IPS DF 4.7 (cell line): ENCODE data around the gene CHCHD6.

ENCODE experiments used
- DNase-seq: peaks from one replicate; pipeline ENCODE4 v3.0.0-alpha.2; 2013; ENCODE audit warnings: low spot score; ENCODE audit errors: extremely low read depth

Gene CHCHD6

DNA sequence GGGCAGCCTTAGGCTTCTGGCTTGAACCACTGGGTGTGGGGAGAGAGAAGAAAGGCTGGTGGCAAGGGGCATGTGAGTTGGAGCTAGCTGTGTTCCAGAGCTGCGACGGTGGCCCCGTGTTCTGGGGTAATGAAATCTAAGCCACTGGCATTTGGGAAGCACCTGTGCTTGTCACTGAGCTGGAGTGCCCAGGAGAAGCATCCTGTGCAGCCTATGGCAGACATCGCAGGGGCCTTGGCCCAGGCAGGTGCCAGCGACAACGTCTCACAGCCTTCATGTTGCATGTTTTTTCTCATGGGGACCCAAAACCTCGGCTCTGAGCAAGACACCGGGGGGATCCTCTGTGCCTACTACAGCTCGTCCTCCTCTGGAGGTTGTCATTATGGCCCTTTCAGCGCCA lies 187.8 kb downstream of the CHCHD6 start:
- no peak for DNase-seq

DNA sequence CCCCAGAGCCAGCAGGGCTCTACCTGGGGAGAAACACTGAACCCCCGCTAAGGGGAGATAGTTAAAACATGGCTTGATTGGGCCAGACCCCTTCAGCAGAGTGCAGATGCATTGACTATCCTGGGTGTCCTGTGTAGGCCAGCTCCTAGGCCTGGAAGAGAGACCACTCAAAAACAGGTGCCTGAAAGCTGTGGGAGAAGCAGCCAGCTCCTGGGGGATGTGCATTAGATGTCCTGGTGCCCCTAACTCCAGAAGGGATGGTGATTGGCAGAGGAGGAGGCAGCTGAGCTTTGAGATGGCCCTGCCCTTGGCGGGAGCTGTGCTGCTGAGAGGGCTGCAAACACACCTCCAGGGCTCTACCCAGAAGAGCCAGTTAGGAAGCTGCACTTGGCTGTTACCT lies 189.6 kb downstream of the CHCHD6 start:
- DNase-seq: no peak

DNA sequence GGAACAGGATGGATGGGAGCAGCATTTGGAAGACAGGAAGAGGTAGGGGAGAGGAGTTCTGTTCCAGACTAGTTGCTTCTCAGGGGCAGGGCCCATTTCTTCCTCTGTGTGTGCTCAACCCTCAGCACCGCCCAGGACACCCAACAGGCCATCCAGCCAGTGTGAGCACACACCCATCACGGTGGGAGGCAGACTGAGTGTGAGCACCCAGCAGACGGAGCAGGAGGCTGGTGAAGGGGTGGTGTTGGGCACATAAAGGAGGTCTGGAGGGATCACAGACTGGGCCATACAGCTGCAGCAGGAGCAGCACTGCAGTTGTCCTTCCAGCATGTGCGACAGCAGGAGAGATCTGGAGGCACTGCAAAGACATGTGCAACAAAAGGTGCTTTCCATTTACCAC lies 190.4 kb downstream of the CHCHD6 start:
- DNase-seq: no peak

DNA sequence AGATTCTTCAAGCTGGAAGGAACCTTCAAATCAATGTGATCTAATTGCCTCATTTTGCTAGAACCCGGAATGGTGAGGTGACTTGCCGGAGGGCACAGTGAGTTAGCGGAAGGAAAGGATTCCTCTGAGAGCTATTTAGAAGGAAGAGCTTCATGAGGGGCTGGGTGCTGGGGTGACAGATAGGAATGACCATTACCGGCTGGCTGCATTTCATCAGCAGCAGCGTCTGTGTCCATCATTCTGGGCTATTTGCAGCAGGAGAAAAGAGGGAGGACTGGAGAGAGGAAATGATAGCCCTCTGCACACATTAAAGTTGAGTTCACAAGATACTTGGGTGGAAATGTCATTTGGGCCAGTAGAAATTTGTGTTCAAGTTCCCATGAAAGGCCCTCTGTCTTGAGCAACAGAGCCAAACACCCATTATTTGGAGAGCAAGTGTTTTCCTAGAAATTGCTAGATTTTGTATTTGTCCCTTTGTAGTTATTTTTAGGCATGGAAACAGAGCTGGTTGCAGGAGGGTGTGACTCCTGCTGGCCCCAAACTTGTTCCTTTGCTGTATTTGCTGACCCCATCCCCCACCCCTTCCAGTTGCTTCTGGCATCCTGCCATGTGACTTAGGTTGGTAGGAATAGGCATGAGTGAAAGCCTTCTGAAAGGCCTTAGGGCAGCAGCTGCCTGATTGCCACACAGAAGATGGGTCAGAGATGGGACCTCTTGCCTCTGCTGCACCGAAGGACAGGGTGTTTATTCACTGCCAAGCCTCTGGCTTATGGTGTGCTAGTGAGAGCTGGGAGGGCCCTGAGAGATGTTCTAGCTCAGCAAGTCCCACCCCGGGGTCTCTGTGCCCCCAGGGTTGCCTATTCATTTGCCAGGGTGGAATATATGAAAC lies 191.4 kb downstream of the CHCHD6 start:
- DNase-seq: no peak

DNA sequence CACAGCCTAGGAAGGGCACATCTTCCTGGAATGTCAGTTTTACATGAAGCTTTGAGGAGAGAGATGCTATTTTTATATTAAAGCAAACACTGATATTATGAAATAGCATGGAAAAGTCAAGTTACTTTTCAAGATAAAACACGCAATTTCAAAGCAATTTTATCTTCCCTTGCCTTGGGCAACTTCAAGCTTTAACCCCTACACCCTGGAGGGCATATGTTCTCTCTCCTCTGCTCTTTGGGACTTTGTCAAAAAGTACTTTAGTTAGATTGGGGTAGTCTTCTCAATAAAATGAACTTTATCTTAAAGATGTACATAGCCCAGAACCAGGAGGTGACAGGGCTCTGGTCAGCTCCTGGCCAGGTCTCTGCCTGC lies 192.0 kb downstream of the CHCHD6 start:
- DNase-seq: no peak

DNA sequence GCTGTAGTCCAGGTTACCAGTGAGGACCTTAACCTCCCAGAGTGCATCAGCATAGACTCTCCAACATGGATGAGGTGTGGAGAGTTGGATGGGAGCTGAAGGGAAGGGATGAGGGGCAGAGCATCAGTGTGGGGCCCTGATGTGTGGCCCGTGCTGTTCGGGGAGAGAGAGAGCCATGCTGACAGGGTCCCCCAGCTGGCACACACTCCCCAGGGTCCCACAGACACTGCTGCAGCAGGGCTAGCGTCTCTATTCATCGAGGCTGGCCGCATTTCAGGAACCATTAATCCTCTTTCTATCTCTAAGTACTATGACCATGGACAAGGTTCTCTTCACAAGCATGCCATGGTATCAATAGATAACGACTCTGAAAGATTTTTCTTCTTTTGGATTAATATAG lies 192.9 kb downstream of the CHCHD6 start:
- no peak for DNase-seq

DNA sequence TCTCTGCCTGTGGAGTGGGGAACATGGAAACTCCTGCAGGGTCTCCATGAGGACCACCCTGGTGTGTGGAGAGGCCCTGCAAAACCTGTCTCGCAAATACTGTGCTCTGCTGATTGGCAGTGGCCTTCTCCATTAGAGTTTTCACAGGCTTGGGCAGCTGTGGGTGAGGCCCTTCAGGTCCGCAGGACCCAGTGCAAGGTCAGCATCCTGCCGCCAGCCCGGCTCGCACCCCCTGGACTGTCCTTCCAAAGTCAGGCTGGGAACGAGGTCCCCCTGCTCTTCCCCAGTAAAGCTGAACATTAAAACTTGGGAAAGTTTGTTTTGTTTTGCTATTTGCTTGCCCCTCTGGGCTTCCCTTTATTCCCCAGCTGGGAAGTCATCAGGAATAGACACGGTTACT lies 193.9 kb downstream of the CHCHD6 start:
- no peak for DNase-seq

DNA sequence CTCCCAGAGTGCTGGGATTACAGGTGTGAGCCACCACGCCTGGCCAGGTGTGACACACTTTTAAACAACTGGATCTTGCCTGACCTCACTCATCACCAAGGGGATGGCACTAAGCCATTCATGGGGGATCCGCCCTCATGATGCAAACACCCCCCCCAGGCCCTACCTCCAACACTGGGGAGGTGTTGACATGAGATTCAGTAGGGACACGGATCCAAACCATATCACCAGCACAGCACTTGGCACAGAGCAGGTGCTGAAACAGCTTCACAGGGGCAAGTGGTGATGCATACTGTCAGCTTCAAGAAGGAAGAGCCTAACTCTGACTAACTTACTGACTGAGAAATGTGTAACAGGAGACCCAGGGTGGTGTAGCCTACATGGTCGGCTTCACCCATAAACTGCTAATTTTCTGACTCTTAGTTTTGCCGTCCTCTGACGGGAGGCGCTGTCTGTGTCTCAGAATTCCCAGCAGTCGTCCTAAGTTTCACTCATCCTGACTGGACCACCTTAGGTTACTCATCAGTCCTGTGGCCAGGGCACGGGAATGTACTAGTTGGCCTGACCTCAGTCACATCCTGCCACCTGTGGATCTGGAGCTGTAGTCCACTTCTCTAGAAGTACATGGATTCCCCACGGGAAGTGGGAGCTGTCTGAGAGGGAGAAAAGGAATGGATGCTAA lies 197.0 kb downstream of the CHCHD6 start:
- DNase-seq: no peak

DNA sequence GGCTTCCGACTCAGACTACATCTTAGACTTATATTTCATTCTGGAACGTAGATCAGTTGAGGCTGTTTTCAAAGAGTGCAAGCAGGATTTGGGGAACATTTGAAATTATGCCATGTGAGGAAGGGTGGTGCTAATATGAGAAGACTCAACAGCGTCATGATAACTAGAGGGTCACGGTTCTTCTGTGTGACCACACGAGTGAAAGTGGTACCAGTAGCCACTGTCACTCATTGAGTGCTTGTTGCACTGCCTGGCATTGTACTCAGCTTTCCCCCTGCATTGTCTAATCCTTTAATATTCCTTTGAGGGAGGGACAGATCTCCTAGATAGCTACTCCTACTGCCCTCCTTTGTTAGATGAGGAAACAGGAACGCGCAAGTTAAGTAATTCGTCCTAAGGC lies 197.6 kb downstream of the CHCHD6 start:
- no peak for DNase-seq

DNA sequence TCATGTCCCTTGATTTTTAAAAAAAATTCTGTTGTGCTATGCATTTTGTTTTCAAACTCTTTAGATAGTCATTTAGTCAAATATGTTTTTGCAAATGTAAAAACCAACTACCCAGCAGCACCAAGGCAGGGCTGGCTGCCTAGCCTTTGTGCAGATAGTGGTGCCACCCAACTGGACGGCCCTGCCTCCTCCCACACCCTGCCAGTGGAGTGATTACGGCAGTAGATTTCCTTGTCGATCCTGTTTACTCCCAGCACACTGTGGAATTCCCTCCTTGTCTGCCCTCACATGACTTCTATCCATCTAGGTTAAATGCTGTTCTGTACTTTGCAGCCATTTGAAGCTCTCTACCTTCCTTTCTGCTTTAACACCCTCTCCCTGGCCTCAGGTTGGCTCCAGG lies 199.5 kb downstream of the CHCHD6 start:
- DNase-seq: no peak

DNA sequence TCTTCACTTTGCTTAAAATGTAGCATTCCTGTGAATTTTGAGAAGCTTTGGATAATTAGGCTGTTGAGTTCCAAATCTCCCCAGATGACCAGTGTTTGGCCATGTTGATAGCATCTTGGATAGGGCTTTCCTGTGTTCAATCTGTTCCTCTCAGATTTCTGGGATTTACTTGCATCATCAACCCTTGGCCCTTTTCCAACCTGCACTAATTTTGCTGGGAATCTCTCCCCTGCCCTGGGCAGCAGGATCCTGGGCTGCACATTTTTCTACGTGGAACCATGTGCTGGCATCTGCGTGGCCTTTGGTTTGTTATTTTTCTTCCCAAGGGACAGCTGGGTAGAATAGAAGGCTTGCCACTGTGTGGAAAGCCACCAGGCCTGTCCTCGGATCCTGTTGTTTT lies 203.5 kb downstream of the CHCHD6 start:
- DNase-seq: no peak

DNA sequence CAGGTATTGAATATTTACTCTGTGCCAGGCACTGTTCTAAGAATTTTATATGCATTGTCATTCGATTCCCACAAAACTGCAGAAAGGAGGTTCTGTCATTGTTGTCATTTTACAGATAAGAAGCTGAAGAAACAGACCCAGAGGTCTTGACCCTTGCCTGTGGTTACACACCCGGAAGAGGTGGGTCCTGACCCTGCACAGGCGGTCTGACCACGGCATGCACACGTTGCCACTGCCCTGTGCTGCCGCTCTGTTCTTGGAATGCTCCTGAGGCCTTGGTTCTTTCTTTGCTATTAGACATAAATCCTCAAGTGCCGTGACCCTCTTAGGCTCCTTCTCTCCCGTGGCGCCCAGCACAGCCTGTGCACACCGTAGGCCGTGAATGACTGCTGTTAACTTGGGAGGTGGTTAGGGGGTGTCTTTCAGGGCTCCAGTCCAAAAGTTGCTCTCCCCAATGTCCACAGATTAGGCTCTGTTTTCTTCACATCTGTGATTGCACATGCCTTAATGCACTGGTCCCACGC lies 204.8 kb downstream of the CHCHD6 start:
- no peak for DNase-seq

DNA sequence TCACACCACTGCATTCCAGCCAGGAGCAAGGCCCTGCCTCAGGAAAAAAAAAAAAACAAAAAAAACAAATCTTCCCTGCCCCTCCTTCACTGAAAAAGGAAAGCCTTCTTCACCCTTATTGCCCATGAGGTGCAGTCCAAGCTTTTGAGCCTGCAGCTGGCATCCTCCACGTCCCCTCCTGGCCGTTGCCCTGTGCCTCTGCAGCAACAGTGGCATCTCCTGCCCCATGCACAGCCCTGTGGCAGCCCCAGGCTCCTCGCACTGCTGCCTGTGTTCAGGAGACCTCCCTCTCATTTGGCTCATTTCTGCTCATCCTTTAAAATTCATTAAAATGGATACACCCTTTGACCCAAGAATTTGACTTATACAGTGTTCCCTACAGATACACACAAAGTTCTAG lies 206.2 kb downstream of the CHCHD6 start:
- no peak for DNase-seq

DNA sequence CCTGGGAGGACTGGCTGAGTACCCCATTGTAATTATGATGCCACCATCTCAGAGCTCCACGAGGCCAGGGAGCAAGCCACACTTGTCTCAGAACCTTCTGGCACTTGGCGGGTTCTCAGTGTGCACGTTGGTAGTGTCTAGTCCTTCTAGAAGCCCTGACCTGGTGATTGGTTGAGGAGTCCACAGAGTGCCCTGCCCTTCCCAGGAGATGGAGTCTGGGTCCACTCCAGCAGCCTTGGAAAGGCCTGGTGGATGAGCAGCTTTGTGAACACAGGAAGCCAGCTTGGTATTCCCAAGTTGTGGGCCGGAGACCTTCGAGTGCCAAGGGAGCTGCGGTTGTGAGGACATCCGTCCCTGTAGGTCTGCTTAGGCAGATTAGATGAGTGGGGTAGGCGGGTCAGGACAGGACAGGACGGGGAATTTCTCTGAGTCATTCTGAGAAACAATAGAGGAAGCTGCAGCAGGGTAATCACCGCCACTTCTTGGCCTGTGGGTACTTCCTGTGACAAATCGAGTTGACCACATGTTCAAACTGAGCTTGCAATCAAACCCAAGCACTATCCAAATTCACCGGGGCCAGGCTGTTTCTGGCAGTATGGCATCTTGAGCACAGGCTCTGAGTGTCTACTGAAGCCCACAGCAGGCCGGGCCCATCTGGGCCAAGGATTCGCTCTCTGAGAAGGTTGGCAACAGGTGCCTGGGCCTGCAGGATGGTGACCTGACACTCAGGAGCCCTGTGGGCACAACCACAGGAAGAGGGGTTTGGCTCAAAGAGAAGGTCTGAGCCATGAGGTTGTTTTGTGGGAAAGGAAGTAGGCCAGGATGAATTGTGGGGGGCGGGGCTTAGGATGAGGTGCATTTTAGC lies 207.4 kb downstream of the CHCHD6 start:
- DNase-seq: no peak

DNA sequence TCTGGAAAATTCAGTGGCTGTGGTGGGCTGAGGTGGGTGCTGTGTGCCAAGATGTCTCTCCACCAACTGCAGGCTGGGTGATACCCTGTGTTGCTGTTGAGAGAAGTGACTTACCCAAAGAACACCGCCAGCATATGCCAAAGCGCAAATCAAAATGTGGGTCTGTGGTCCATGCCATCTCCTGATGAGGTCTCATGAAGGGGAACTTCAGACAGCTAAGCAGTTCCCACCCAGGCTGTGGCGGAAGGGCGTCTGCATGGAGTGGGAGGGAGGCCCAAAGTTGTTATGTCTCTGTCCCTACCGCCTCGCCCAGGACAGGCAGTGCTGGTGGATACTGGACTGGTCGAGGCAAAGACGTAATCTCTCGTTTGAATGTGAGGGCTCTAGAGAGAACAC lies 208.0 kb downstream of the CHCHD6 start:
- no peak for DNase-seq

DNA sequence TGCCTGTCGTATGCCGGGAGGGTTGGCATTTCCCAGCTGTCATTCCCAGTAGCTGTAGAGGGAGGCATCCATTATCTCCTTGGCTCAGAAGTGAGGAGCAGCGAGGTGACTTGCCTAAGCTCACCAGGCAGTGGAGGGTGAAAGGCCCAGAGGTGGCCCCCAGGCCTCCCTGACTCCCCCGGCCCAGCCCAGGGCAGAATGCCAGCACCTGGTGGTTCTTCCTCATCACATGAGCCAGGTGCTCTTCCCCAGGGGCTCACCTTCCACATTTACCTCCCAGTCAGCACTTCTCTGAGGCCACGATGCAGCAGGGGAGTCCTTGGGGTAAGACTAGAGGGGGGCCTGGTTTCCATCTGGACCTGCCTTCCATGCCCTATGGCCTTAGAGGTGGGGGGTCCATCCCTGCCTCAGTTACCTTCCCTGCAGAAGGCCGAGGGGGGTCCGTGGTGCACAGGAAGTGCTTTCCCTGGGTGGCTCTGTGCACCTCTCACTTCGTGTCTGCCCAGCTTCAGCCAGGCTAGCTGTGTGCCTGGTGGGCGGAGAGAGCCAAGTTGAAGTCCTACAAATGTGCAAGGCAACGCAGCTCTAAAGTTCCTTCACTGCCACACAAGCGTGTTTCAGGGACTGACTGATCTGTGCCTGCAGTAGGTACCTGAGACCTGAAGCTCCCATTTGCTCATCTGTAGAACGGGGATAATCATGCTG lies 208.6 kb downstream of the CHCHD6 start:
- DNase-seq: no peak

DNA sequence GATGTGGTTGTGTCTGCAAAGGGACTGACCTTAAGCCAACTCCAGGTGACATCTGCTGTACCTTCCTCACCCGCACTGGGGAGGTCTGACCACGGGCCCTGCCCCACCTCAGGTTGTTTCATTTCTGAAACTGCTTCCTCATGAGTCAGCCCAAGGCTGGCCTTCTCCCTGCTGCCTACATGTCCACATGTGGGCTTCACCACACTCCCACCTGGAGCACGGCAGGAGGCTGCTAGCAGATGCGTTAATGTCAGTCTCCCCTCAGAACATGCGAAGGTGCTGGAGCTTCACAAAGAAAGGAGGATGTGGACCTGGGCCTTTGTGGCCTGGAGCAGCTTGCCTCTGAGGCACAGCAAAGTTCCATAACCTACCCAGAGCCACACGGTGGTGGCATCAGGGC lies 209.5 kb downstream of the CHCHD6 start:
- DNase-seq: no peak

DNA sequence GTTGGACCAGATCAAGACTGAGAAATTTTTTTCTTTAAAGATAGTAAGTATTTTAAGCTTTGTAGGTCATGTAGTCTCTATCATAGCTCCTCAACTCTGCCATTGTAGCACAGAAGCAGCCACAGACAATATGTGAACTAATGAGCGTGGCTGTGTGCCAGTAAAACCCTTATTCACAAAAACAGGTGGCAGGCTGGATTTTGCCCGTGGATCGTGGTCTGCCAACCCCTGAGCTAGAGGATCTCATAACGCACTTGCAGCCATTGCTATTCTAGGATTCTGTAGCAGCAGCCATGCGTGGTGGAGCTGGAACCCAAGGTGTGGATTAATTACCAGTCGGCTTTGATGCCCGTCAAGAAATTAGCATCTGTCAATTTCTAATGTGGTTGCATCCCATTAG lies 210.2 kb downstream of the CHCHD6 start:
- no peak for DNase-seq

DNA sequence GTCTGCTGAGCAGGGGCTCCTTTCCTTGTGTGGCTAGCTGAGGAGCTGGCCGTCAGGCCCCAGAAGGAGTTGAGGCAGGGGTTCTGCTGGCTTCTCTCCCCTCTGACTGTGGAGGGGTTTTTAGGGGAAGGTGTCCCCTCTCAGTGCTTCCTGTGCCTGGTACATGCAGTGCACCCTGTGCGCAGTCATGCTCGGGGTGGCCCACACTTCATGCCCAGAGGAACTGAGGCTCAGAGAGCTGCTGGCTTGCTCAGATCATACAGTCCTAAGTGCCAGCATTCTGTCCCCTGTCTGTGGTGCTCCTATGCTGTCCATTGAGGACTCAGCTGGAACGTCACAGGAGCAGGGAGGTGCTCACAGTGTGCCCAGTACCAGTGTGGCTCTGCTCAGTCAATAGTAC lies 211.0 kb downstream of the CHCHD6 start:
- no peak for DNase-seq

DNA sequence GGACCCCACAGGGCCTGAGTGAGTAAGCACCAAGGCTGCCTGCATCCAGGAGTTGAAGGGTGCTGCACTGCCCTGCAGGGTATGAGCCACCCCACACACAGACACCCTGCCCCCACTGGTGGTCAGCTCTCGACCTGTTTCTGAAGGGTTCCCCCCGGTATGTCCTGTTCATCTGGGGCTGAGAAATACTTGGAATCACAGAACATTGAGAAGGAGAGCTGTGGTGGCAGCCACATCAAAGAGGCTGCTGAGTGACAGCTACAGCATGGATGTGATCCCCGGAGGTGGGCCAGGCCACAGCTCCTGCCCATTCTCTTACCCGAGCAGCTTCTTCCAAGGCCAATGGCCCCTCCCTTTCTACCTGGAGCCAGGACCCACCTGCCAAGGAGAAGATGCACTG lies 212.5 kb downstream of the CHCHD6 start:
- no peak for DNase-seq

DNA sequence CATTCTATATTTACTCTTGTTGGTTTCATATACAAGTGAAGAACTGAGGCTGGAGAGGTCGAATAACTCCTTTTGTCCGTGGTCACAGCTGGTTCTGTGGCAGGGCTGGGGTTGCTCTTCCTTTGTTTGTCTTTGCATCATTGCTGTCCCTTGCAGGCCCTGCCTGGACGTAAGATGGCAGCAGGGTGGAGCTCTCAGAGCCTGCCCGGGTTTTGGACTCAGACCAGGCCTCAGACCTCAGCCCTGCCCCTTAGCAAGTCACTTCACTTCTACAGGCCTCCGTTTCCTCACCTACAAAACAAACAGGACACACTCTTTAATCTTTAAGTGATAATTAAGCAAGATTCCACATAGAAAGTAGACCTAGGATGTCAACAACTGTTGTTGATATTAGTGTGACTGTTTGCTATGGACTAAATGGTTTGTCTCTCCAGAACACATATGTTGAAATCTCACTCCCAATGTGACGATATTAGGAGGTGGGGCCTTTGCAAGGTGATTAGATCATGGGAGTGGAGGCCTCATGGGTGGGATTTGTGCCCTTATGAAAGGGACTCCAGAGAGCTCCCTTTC lies 213.3 kb downstream of the CHCHD6 start:
- no peak for DNase-seq
